OCI-LY7 (cell line): ENCODE measurements around the gene COMMD9.

ENCODE experiments used
- EZH2phosphoT487 ChIP-seq: fragments of 200-600 bp; sonication (generic); IDR thresholded peaks from 2 replicates; pipeline ENCODE4 v1.6.1; 2018; ENCODE audit warnings: low read depth, borderline replicate concordance, mild to moderate bottlenecking, mixed run types, antibody characterized with exemption, low read length, moderate library complexity, mixed read lengths
- TF ChIP-seq, protein P1 (sequence below): fragments of 200-600 bp; sonication (generic); conservative IDR thresholded peaks from 2 replicates; pipeline ENCODE4 v1.5.1; 2014; ENCODE audit warnings: mild to moderate bottlenecking, antibody characterized with exemption, low read length, moderate library complexity, mixed read lengths

- TF ChIP-seq, protein P1, sequence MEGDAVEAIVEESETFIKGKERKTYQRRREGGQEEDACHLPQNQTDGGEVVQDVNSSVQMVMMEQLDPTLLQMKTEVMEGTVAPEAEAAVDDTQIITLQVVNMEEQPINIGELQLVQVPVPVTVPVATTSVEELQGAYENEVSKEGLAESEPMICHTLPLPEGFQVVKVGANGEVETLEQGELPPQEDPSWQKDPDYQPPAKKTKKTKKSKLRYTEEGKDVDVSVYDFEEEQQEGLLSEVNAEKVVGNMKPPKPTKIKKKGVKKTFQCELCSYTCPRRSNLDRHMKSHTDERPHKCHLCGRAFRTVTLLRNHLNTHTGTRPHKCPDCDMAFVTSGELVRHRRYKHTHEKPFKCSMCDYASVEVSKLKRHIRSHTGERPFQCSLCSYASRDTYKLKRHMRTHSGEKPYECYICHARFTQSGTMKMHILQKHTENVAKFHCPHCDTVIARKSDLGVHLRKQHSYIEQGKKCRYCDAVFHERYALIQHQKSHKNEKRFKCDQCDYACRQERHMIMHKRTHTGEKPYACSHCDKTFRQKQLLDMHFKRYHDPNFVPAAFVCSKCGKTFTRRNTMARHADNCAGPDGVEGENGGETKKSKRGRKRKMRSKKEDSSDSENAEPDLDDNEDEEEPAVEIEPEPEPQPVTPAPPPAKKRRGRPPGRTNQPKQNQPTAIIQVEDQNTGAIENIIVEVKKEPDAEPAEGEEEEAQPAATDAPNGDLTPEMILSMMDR, result no peak
- TF ChIP-seq EZH2phosphoT487, result no peak
Measured at GRCh38 chr11:36240801-36241200, 48.4 kb downstream of the COMMD9 start.
